DOHH2 (cell line): Measurements from ENCODE around the gene GTF3C1.

ENCODE experiments used
- H3F3A ChIP-seq: fragments of 200-600 bp; sonication (generic), shearing (Covaris generic); 2 replicates; pipeline ENCODE4 v1.6.0; 2016; ENCODE audit warnings: antibody characterized with exemption, mild to moderate bottlenecking; ENCODE audit not compliant: control insufficient read depth, insufficient read depth
- H3K27ac ChIP-seq: fragments of 200-600 bp; sonication (generic); 2 replicates; pipeline ENCODE4 v1.5.1; 2014; ENCODE audit warnings: low read depth, mild to moderate bottlenecking, low read length, moderate library complexity
- H3K27me3 ChIP-seq: fragments of 200-600 bp; sonication (generic); 2 replicates; pipeline ENCODE4 v1.6.1; 2014; ENCODE audit warnings: mild to moderate bottlenecking, low read length, mixed read lengths; ENCODE audit not compliant: control insufficient read depth
- H3K36me3 ChIP-seq: fragments of 200-600 bp; sonication (generic); 2 replicates; pipeline ENCODE4 v1.6.1; 2014; ENCODE audit warnings: mild to moderate bottlenecking, low read length, moderate library complexity, mixed read lengths; ENCODE audit not compliant: control insufficient read depth
- H3K4me1 ChIP-seq: fragments of 200-600 bp; sonication (generic); 2 replicates; pipeline ENCODE4 v1.6.1; 2014; ENCODE audit warnings: mild to moderate bottlenecking, low read length, mixed read lengths; ENCODE audit not compliant: control insufficient read depth
- H3K4me2 ChIP-seq: fragments of 200-600 bp; sonication (generic); 2 replicates; pipeline ENCODE4 v1.6.0; 2014; ENCODE audit warnings: mild to moderate bottlenecking, low read length, moderate library complexity
- H3K4me3 ChIP-seq: fragments of 200-600 bp; sonication (generic); 2 replicates; pipeline ENCODE4 v1.5.1; 2014; ENCODE audit warnings: mild to moderate bottlenecking, low read length, mixed read lengths
- H3K79me2 ChIP-seq: fragments of 200-600 bp; sonication (generic); 2 replicates; pipeline ENCODE4 v1.6.1; 2014; ENCODE audit warnings: mild to moderate bottlenecking, low read length, mixed read lengths; ENCODE audit not compliant: control insufficient read depth
- H3K9me2 ChIP-seq: fragments of 200-600 bp; sonication (generic); replicated peaks from 2 replicates; pipeline ENCODE4 v1.6.1; 2014; ENCODE audit warnings: mild to moderate bottlenecking, low read length, mixed read lengths; ENCODE audit not compliant: control insufficient read depth
- H3K9me3 ChIP-seq: fragments of 200-600 bp; sonication (generic); 2 replicates; pipeline ENCODE4 v1.6.1; 2014; ENCODE audit warnings: antibody characterized with exemption, low read length, mixed read lengths; ENCODE audit not compliant: control insufficient read depth, insufficient read depth
- H4K20me1 ChIP-seq: fragments of 200-600 bp; sonication (generic); 2 replicates; pipeline ENCODE4 v1.6.0; 2014; ENCODE audit warnings: low read depth, mild to moderate bottlenecking, antibody characterized with exemption, low read length, moderate library complexity; ENCODE audit not compliant: control insufficient read depth, insufficient read depth
- EZH2phosphoT487 ChIP-seq: fragments of 200-600 bp; sonication (generic); IDR thresholded peaks from 2 replicates; pipeline ENCODE4 v1.6.1; 2017; ENCODE audit warnings: borderline replicate concordance, mild to moderate bottlenecking, antibody characterized with exemption, low read length, moderate library complexity, mixed read lengths
- TF ChIP-seq, protein P1 (sequence below): fragments of 200-600 bp; sonication (generic); IDR thresholded peaks from one replicate; pipeline ENCODE4 v1.5.1; 2014; ENCODE audit warnings: antibody characterized with exemption, mild to moderate bottlenecking, low read depth, low read length; ENCODE audit not compliant: poor library complexity, severe bottlenecking

The GTF3C1 gene

DNA sequence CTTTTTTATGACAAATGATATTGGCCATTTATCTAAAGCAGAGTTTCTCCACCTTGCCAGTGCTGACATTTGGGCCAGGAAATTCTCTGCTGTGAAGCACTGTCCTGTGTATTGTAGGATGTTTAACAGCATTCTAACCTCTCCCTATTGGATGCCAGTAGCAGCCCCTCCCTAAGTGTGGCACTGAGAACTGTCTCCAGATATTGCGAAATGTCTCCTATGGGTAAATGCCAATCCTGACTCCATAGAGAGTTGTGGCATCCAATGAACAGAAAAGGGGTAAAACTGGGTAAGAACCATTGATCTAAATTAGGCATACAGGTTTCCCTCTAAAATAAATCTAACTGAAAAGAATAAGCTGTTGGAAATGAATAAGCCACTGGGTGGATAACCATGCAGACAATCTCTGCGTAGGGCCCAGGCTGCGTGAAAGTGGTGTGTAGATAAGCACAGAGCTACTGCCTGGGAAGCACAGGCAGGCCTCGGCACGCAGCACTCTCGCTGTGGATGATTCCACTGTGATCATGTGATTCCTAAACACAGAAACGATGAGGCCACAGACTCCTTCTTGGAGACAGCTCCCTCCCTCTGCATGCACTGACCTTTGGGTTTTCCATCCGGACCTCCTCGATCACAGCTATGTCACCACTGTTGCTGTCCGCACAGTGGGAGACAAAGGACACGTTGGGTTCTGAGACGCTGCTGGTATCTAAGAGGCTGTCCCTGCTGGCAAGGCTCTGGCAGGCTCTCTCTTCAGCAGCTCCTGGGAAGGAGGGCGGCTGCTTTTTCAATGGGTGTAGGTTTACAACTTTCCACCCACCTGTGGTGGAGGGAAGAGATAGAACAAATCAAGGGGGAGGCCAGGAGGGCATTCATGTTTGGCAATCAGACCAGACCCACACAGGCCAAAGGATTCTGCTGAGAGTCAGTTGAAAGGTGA, 44.1 kb downstream of the GTF3C1 start:
- H3K4me2 ChIP-seq = no peak overlapping the region
- no peak overlapping the region for H3K27ac ChIP-seq
- peaks cover 65% of the 10 kb centered on the region for H3K36me3 ChIP-seq
- H3F3A ChIP-seq = no peaks in the 10 kb centered on the region
- H3K27me3 ChIP-seq = no peaks in the 10 kb centered on the region
- no peak for TF ChIP-seq EZH2phosphoT487
- TF ChIP-seq, protein P1, sequence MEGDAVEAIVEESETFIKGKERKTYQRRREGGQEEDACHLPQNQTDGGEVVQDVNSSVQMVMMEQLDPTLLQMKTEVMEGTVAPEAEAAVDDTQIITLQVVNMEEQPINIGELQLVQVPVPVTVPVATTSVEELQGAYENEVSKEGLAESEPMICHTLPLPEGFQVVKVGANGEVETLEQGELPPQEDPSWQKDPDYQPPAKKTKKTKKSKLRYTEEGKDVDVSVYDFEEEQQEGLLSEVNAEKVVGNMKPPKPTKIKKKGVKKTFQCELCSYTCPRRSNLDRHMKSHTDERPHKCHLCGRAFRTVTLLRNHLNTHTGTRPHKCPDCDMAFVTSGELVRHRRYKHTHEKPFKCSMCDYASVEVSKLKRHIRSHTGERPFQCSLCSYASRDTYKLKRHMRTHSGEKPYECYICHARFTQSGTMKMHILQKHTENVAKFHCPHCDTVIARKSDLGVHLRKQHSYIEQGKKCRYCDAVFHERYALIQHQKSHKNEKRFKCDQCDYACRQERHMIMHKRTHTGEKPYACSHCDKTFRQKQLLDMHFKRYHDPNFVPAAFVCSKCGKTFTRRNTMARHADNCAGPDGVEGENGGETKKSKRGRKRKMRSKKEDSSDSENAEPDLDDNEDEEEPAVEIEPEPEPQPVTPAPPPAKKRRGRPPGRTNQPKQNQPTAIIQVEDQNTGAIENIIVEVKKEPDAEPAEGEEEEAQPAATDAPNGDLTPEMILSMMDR = no peak
- no peaks in the 10 kb centered on the region for H3K9me2 ChIP-seq
- H3K9me3 ChIP-seq = no peaks in the 10 kb centered on the region
- no peak overlapping the region for H3K4me3 ChIP-seq
- no peaks in the 10 kb centered on the region for H3K4me1 ChIP-seq
- H3K79me2 ChIP-seq = no peaks in the 10 kb centered on the region
- H4K20me1 ChIP-seq = no peaks in the 10 kb centered on the region

GRCh38 chr16:27503662-27504061, 46.1 kb downstream of the GTF3C1 start:
- H3K36me3 ChIP-seq = peaks cover 77% of the 10 kb centered on the region

DNA sequence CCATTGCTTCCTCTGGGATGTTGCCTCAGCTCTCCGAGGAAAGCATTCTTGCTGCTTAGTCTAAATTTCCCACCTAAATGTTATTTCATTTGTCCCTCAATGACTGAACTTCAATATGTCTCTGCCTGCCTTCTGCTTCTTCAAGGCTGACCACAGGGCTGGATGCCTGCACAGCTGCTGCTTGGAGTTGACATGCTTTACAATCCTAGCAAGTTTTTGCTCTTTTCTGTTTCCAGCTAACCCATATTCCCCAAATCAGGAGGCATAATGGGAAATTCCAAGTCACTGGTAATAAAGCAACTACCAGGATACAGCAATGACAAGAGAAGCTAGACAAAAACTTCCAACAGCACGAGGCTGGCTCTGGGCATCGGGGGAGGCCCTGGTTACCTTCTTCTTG, 48.9 kb downstream of the GTF3C1 start:
- Histone ChIP-seq H3K27me3 (no peaks in the 10 kb centered on the region), H3K4me1 (no peaks in the 10 kb centered on the region), H3K9me3 (no peaks in the 10 kb centered on the region), H3K27ac (no peak overlapping the region), H3K79me2 (no peaks in the 10 kb centered on the region), H3K4me2 (no peak overlapping the region), H4K20me1 (no peaks in the 10 kb centered on the region), H3F3A (no peaks in the 10 kb centered on the region), H3K4me3 (no peak overlapping the region), H3K9me2 (no peaks in the 10 kb centered on the region), H3K36me3 (peaks cover 70% of the 10 kb centered on the region)
- no peak for TF ChIP-seq EZH2phosphoT487
- TF ChIP-seq, protein P1 = no peak

More at GRCh38 chr16:27503662-27504061, 46.1 kb downstream of the GTF3C1 start:
- no peaks in the 10 kb centered on the region for H3K9me3 ChIP-seq
- no peaks in the 10 kb centered on the region for H3K79me2 ChIP-seq
- TF ChIP-seq, protein P1 = no peak
- no peak for TF ChIP-seq EZH2phosphoT487
- no peak overlapping the region for H3K4me2 ChIP-seq
- H4K20me1 ChIP-seq = no peaks in the 10 kb centered on the region
- H3F3A ChIP-seq = no peaks in the 10 kb centered on the region
- H3K27ac ChIP-seq = no peak overlapping the region
- H3K4me3 ChIP-seq = no peak overlapping the region
- no peaks in the 10 kb centered on the region for H3K4me1 ChIP-seq
- H3K9me2 ChIP-seq = no peaks in the 10 kb centered on the region
- H3K27me3 ChIP-seq = no peaks in the 10 kb centered on the region
